ENCODE measurements around the gene GNRH2. TPM values are rescaled to one million over a fixed set of nuclear protein-coding genes. Genes with fewer than 3 reads are reported as not detected.
A peak's percentile ranks its signal among the peaks of the same experiment; 100 is the strongest.
"Not testable (repeated sequence)": the region's sequence is repeated elsewhere in the genome, so short reads cannot be mapped to it uniquely, and the experiment has no call there.

The GNRH2 gene
- total and polyA plus RNA-seq, 10 of the 15 experiments (the other 5 are each of a cell fraction or from before 2014, with no cell fraction given), result 0.12 to 0.85 (median 0.31) TPM; not detected in 7

DNA sequence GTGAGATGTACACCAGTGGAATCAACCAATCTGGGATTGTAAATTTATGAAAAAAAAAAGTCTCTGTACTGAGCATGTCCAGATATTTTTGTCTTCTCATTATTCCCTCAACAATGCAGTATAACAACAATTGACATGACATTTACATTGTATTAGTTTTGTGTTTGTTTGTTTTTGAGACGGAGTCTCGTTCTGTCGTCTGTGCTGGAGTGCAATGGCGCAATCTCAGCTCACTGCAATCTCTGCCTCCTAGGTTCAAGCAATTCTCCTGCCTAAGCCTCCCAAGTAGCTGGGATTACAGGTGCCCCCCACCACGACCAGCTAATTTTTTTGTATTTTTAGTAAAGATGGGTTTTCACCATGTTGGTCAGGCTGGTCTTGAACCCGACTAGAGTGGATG is 31.9 kb downstream of the GNRH2 start:
- H3K36me3 ChIP-seq (ENCODE audit: control insufficient read depth in 2 of 2, insufficient read depth in 2 of 2, low read length in 1 of 2); CTCF ChIA-PET; H3K4me2 ChIP-seq (ENCODE audit: control insufficient read depth, insufficient read depth); POLR2A ChIA-PET; H4K20me1 ChIP-seq (ENCODE audit: control insufficient read depth, insufficient read depth); H3K79me2 ChIP-seq (ENCODE audit: control insufficient read depth, insufficient read depth, low read length); H3K4me3 ChIP-seq; H3K9ac ChIP-seq (ENCODE audit: control insufficient read depth, insufficient read depth, low read length); intact Hi-C loops (cut with micrococcal nuclease; ENCODE audit: unreplicated experiment); H3K9me3 ChIP-seq (replicated peaks; ENCODE audit: control insufficient read depth, insufficient read depth, low read length); RAD21 ChIA-PET (ENCODE audit: unreplicated experiment); SMC1A ChIA-PET (ENCODE audit: uncharacterized antibody, unreplicated experiment); BruUV-seq (replicated peaks); H2AFZ ChIP-seq (ENCODE audit: control insufficient read depth, low read depth, low read length); in situ Hi-C loops (cut with MboI); H3K4me1 ChIP-seq (ENCODE audit: control insufficient read depth, insufficient read depth, low read length); ATAC-seq; H3K27me3 ChIP-seq (replicated peaks in 1 of 2; ENCODE audit: control insufficient read depth in 2 of 2, insufficient read depth in 2 of 2, low read length in 1 of 2); DNase-seq (ENCODE audit: low read depth, low spot score); FAIRE-seq; H3K27ac ChIP-seq (ENCODE audit: control insufficient read depth, insufficient read depth): not testable (repeated sequence)
- WGBS (ENCODE audit: insufficient coverage, insufficient replicate concordance, low lambda C conversion rate, missing lambda C conversion rate), result 54% methylated on average over 6 of the region's 6 CpGs

DNA sequence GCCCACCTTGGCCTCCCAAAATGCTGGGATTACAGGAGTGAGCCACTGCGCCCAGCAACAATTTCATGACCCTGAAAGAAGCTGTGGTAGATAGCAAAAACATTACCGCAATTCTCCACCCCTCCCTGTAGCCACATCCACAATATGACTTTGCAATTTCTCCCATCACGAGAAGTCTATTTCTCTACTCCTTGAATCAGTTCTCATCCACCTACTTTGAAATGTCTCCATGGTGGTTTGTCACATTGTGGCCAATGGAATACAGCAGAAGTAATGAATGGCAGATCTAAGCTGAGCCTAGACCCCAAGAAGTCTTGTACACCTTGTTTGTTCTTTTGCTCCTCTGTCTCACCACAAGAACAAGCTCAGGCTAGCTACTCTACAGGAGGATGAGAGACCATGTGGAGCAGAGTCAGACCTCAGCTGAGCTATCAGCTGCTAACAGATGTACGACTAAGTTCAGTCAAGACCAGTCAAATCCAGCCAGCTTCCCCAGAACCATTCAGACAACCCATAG is 34.3 kb downstream of the GNRH2 start:
- POLR2A ChIA-PET, result no interaction called here
- DNase-seq (ENCODE audit: low read depth, low spot score), result no peak
- TF ChIP-seq, protein P1, sequence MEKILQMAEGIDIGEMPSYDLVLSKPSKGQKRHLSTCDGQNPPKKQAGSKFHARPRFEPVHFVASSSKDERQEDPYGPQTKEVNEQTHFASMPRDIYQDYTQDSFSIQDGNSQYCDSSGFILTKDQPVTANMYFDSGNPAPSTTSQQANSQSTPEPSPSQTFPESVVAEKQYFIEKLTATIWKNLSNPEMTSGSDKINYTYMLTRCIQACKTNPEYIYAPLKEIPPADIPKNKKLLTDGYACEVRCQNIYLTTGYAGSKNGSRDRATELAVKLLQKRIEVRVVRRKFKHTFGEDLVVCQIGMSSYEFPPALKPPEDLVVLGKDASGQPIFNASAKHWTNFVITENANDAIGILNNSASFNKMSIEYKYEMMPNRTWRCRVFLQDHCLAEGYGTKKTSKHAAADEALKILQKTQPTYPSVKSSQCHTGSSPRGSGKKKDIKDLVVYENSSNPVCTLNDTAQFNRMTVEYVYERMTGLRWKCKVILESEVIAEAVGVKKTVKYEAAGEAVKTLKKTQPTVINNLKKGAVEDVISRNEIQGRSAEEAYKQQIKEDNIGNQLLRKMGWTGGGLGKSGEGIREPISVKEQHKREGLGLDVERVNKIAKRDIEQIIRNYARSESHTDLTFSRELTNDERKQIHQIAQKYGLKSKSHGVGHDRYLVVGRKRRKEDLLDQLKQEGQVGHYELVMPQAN (conservative IDR thresholded peaks at IDR 0.05), result no peak
- TF ChIP-seq, protein P2, sequence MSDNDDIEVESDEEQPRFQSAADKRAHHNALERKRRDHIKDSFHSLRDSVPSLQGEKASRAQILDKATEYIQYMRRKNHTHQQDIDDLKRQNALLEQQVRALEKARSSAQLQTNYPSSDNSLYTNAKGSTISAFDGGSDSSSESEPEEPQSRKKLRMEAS (IDR thresholded peaks at IDR 0.05; ENCODE audit: low read depth, low read length), result no peak
- TF ChIP-seq CHD1 (IDR thresholded peaks at IDR 0.05; ENCODE audit: low read depth, low read length) (no peak), IKZF2 (IDR thresholded peaks at IDR 0.05) (no peak), HDAC2 (IDR thresholded peaks at IDR 0.05) (no peak), NFYB (IDR thresholded peaks at IDR 0.05; ENCODE audit: insufficient read depth, low read depth, low read length) (no peak)
- in situ Hi-C loops (cut with MboI) (no loop called here), intact Hi-C loops (cut with micrococcal nuclease; ENCODE audit: unreplicated experiment) (no loop called here)
- no peaks in the 10 kb centered on the region for H3K4me1 ChIP-seq (ENCODE audit: control insufficient read depth, insufficient read depth, low read length)
- no peaks in the 10 kb centered on the region for H3K79me2 ChIP-seq (ENCODE audit: control insufficient read depth, insufficient read depth, low read length)
- no peak overlapping the region for H2AFZ ChIP-seq (ENCODE audit: control insufficient read depth, low read depth, low read length)
- peaks cover 3 to 13% of the 10 kb centered on the region in 2 experiments; a peak in 3 of 4 replicates for H3K27me3 ChIP-seq (replicated peaks in 1 of 2; ENCODE audit: control insufficient read depth in 2 of 2, insufficient read depth in 2 of 2, low read length in 1 of 2)
- SMC1A ChIA-PET (ENCODE audit: uncharacterized antibody, unreplicated experiment), result interaction anchor here (0.9 to 1.1 kb wide), 2 partner anchors 9 to 24 kb away, joined by 3 to 5 read pairs; no protein-coding TSS in a partner anchor
- BruUV-seq (replicated peaks), result no TSS peak
- RAD21 ChIA-PET (ENCODE audit: unreplicated experiment), result no interaction called here
- peak; percentile 38 for FAIRE-seq
- ATAC-seq, result no peak
- H3K4me2 ChIP-seq (ENCODE audit: control insufficient read depth, insufficient read depth), result peak overlapping the region; percentile 17
- WGBS (ENCODE audit: insufficient coverage, insufficient replicate concordance, low lambda C conversion rate, missing lambda C conversion rate), result 12% methylated on average over 4 of the region's 4 CpGs
- no peaks in the 10 kb centered on the region for H3K36me3 ChIP-seq (ENCODE audit: control insufficient read depth in 2 of 2, insufficient read depth in 2 of 2, low read length in 1 of 2)
- H3K9ac ChIP-seq (ENCODE audit: control insufficient read depth, insufficient read depth, low read length), result no peak overlapping the region
- no peaks in the 10 kb centered on the region for H4K20me1 ChIP-seq (ENCODE audit: control insufficient read depth, insufficient read depth)
- no peak overlapping the region for H3K4me3 ChIP-seq
- H3K9me3 ChIP-seq (replicated peaks; ENCODE audit: control insufficient read depth, insufficient read depth, low read length), result no peaks in the 10 kb centered on the region; the same call in 2 of the 3 replicates
- H3K27ac ChIP-seq (ENCODE audit: control insufficient read depth, insufficient read depth), result no peak overlapping the region
- CTCF ChIA-PET, result interaction anchor here (0.9 kb wide), 1 partner anchor 24 kb away, joined by 3 read pairs; no protein-coding TSS in a partner anchor

Data from GM12878 (cell line).